Heart right ventricle (tissue), 16 donors: ENCODE measurements around the gene EYS. TPM values are rescaled to one million over a fixed set of nuclear protein-coding genes. Genes with fewer than 3 reads are reported as not detected.

Experiments used
- ATAC-seq, 8 donors: fragments of 200-7000 bp; cut with Tn5 transposase; one replicate each; pipeline ENCODE4 v1.9.1; 2020; ENCODE audit warnings: mild to moderate bottlenecking in 8 of 8, moderate library complexity in 8 of 8, moderate number of reproducible peaks in 1 of 8
- DNase-seq, 2 donors: peaks; one replicate each; pipeline ENCODE4 v3.0.0-alpha.2; 2020
- H3K27ac ChIP-seq, 10 donors: fragments of 200-600 bp; sonication (generic) in 2 of 10; one replicate each; pipeline versions ENCODE4 v1.5.0 to v1.8.0; 2020 to 2022; ENCODE audit warnings: mild to moderate bottlenecking in 3 of 10
- H3K27me3 ChIP-seq, 7 donors: fragments of 200-600 bp; one replicate each; pipeline ENCODE4 v1.8.0; 2021 to 2022; ENCODE audit warnings: mild to moderate bottlenecking in 2 of 7
- H3K36me3 ChIP-seq, 9 donors: fragments of 200-600 bp; sonication (generic) in 1 of 9; one replicate each; pipeline versions ENCODE4 v1.5.0 to v1.8.0; 2020 to 2022; ENCODE audit warnings: mild to moderate bottlenecking in 2 of 9
- H3K4me1 ChIP-seq, 9 donors: fragments of 200-600 bp; sonication (generic) in 1 of 9; one replicate each; pipeline versions ENCODE4 v1.5.0 to v1.8.0; 2020 to 2022; ENCODE audit warnings: mild to moderate bottlenecking in 4 of 9
- H3K4me3 ChIP-seq, 10 donors: fragments of 200-600 bp; sonication (generic) in 2 of 10; one replicate each; pipeline versions ENCODE4 v1.5.0 to v1.8.0; 2020 to 2022; ENCODE audit warnings: mild to moderate bottlenecking in 7 of 10, moderate library complexity in 2 of 10
- H3K9me3 ChIP-seq, 11 donors: fragments of 200-600 bp in 10 of 11; sonication (generic) in 2 of 11; one replicate each; pipeline versions ENCODE4 v1.5.0 to v1.8.0; 2013 to 2022; ENCODE audit warnings: mild to moderate bottlenecking in 2 of 11, control low read depth in 1 of 11, moderate library complexity in 1 of 11
- CTCF ChIP-seq, 9 donors: fragments of 200-600 bp; sonication (generic) in 2 of 9; IDR thresholded peaks; one replicate each; pipeline versions ENCODE4 v1.5.0 to v1.8.0; 2021 to 2022; ENCODE audit warnings: antibody characterized with exemption in 9 of 9, mild to moderate bottlenecking in 5 of 9, moderate library complexity in 1 of 9
- WGBS, 2 donors: extraction: QIAGEN DNeasy Blood & Tissue Kit; methylation state at CpG; one replicate each; pipeline ENCODE4 v1.1.7; 2013; ENCODE audit warnings: inconsistent platforms in 1 of 2; 5-methylcytosine and 5-hydroxymethylcytosine counted together
- intact Hi-C, 10 donors: fragments of 100-400 bp; cut with DNase I; formaldehyde crosslinking; loops; one replicate each; pipeline versions ENCODE4 v1.11.1 to v1.14.2; 2022
- polyA plus RNA-seq, 2 donors: library from polyadenylated mRNA; stranded (reverse); fragments of 200-250 nt; gene quantifications; one replicate each; pipeline ENCODE4 v1.2.3, GENCODE V29; 2013
- total RNA-seq, 10 donors: library from RNA; stranded (reverse); fragmentation: NEBNext Ultra II Directional in 3 of 10; extraction: Animal tissue kit (Norgen Biotek cat#: 25700) in 3 of 10; gene quantifications; one replicate each; pipeline versions ENCODE4 v1.2.1 to v1.2.4, GENCODE V29; 2021 to 2023
- donor health status: Arrhythmogenic right ventricular cardiomyopathy.
- donor health status: ischemic (EF 13 %, LVEDD 7.1; RV severe dilation, severe dysfunction).
- donor health status: healthy with polysubstance abuse.
- donor health status: DM: no; HTN: yes; CAD: no.
- donor health status: DM: no; HTN: no; CAD: no.
- donor health status: ischemic (EF 25% LVEDD 6.9; RV normal size, moderate dysfunction).
- donor health status: ischemic (EF 25% LVEDD 5.7; RV mildly dilated, moderate dysfunction).
- donor health status: healthy.
- donor health status: DM: yes; HTN: yes; CAD: no.
- donor health status: Ischemic cardiomyopathy.
- donor health status: ischemic (EF 35%, LVEDD 5.7; RV mildly dilated, moderate dysfunction).
- donor health status: nonischemic (EF 11% LVEDD 7.7; RV severe dilation, severe dysfunction).
- donor health status: DM: yes; HTN: yes; CAD: no.
- donor health status: PGD.
- donor health status: ischemic (EF 29% LVEDD 5.4; RV normal size, mild dysfunction).
- donor health status: nonischemic (EF 23%, LVEDD 6.1; RV moderate dilation, normal function).

Gene EYS
- total and polyA plus RNA-seq, 12 donors = 0.02 to 0.40 (median 0.18) TPM; not detected in 8

- 59 to 76% methylated on average over 1 of the region's 1 CpG for WGBS, 2 donors
- no peak for ATAC-seq
- TF ChIP-seq CTCF (IDR thresholded peaks at IDR 0.05) = no peak
Measured at GRCh38 chr6:63864061-63864460, 1843.0 kb downstream of the EYS start.

GRCh38 chr6:63862486-63863198, 1844.4 kb downstream of the EYS start:
- intact Hi-C loops = no loop called here
- H3K27me3 ChIP-seq = no peaks in the 10 kb centered on the region
- H3K27ac ChIP-seq = no peak overlapping the region
- H3K4me1 ChIP-seq = peaks cover 0 to 11% (median 0%) of the 10 kb centered on the region in 9 donors
- no peak for TF ChIP-seq CTCF (IDR thresholded peaks at IDR 0.05)
- DNase-seq (no peak), ATAC-seq (no peak)
- WGBS, 2 donors = 76 to 78% methylated on average over 3 of the region's 3 CpGs
- H3K4me3 ChIP-seq = no peak overlapping the region
- no peaks in the 10 kb centered on the region for H3K36me3 ChIP-seq
- H3K9me3 ChIP-seq = no peaks in the 10 kb centered on the region

More at GRCh38 chr6:63864061-63864460, 1843.0 kb downstream of the EYS start:
- H3K4me3 ChIP-seq = no peak overlapping the region
- no peaks in the 10 kb centered on the region for H3K27me3 ChIP-seq
- DNase-seq = no peak
- intact Hi-C loops = no loop called here
- H3K27ac ChIP-seq = no peak overlapping the region
- no peaks in the 10 kb centered on the region for H3K36me3 ChIP-seq
- peaks cover 0 to 6% (median 0%) of the 10 kb centered on the region in 9 donors for H3K4me1 ChIP-seq
- no peaks in the 10 kb centered on the region for H3K9me3 ChIP-seq

GRCh38 chr6:63859528-63859927, 1847.5 kb downstream of the EYS start:
- peak in 2 of 8 donors; percentile 18 to 49 for ATAC-seq
- TF ChIP-seq CTCF (IDR thresholded peaks at IDR 0.05) = no peak
- 46 to 56% methylated on average over 4 of the region's 4 CpGs for WGBS, 2 donors
- Histone ChIP-seq H3K4me1 (peaks cover 0 to 11% (median 0%) of the 10 kb centered on the region in 9 donors), H3K9me3 (no peaks in the 10 kb centered on the region), H3K4me3 (peak overlapping the region in 4 of 10 donors; percentile 4 to 14 (median 11)), H3K27ac (peak overlapping the region in 1 of 10 donors; percentile 32), H3K27me3 (no peaks in the 10 kb centered on the region), H3K36me3 (no peaks in the 10 kb centered on the region)
- DNase-seq = no peak
- intact Hi-C loops = no loop called here

- TF ChIP-seq CTCF (IDR thresholded peaks at IDR 0.05) = no peak
- ATAC-seq (peak in 3 of 8 donors; percentile 52 to 74 (median 65)), DNase-seq (no peak)
- Histone ChIP-seq H3K27me3 (no peaks in the 10 kb centered on the region), H3K4me3 (no peak overlapping the region), H3K4me1 (peaks cover 0 to 11% (median 0%) of the 10 kb centered on the region in 9 donors), H3K9me3 (peaks cover 0 to 4% (median 0%) of the 10 kb centered on the region in 11 donors), H3K36me3 (no peaks in the 10 kb centered on the region), H3K27ac (peak overlapping the region in 2 of 10 donors; percentile 24 to 34)
- intact Hi-C loops = no loop called here
- WGBS, 2 donors = 18 to 41% methylated on average over 2 of the region's 2 CpGs
Measured at GRCh38 chr6:63858691-63859090, 1848.3 kb downstream of the EYS start.
